HepG2 (cell line): ENCODE results near the gene ONECUT3. TPM values are rescaled to one million over a fixed set of nuclear protein-coding genes. Genes with fewer than 3 reads are reported as not detected.

Source experiments
- ATAC-seq: fragments of 200-7000 bp; cut with Tn5 transposase; 3 replicates; pipeline ENCODE4 v1.9.1; 2020; ENCODE audit warnings: mild to moderate bottlenecking, moderate library complexity
- BruUV-seq: library from RNA; stranded (reverse); fragments of 400-500 nt; replicated peaks from 2 replicates; lab custom pipeline; 2021; lab: Mats Ljungman, UMichigan
- CTCF ChIA-PET: fragments of 300-600 bp; formaldehyde crosslinking; extraction: SDS; loops from one replicate; lab custom pipeline; 2021; ENCODE audit warnings: low total read pairs, inconsistent platforms, low intra/inter-chr PET ratio; lab: Yijun Ruan, JAX
- POLR2A ChIA-PET: fragments of 350-600 bp; sonication (Branson Sonifier 250); formaldehyde crosslinking; loops from one replicate; lab custom pipeline; 2020; ENCODE audit warnings: antibody characterized with exemption, inconsistent platforms; lab: Yijun Ruan, JAX
- DNase-seq: peaks from one replicate; pipeline ENCODE4 v3.0.0-alpha.2; 2015; ENCODE audit warnings: low spot score
- FAIRE-seq: peaks from 3 replicates; lab custom pipeline; 2011; peaks lifted over from hg19 to GRCh38; lab: Jason Lieb, UNC
- H2AFZ ChIP-seq: one replicate; pipeline ENCODE4 v1.6.1; 2011; ENCODE audit warnings: low read length, inconsistent platforms
- H3K27ac ChIP-seq: fragments of 300-600 bp; 3 replicates; pipeline ENCODE4 v1.8.0; 2011; ENCODE audit warnings: mixed run types, mild to moderate bottlenecking, mixed read lengths, low read length, inconsistent platforms; ENCODE audit not compliant: insufficient read depth; ENCODE audit errors: extremely low read length
- H3K27me3 ChIP-seq, 2 experiments: fragments of 200-600 bp in 1 of 2; 2 replicates in 1 of 2; 3 replicates in 1 of 2; pipeline versions ENCODE4 v1.6.0 to v1.8.0; 2011; ENCODE audit warnings: low read length in 2 of 2, mild to moderate bottlenecking in 2 of 2, moderate library complexity in 2 of 2, inconsistent platforms in 1 of 2; ENCODE audit not compliant: insufficient read depth in 2 of 2, control insufficient read depth in 1 of 2
- H3K36me3 ChIP-seq, 2 experiments: fragments of 200-600 bp in 1 of 2; replicated peaks in 1 of 2; 2 replicates in 1 of 2; 3 replicates in 1 of 2; pipeline versions ENCODE4 v1.5.1 to v1.8.0; 2011; ENCODE audit warnings: low read length in 2 of 2, inconsistent platforms in 1 of 2; ENCODE audit not compliant: insufficient read depth in 2 of 2, control insufficient read depth in 1 of 2
- H3K4me1 ChIP-seq: 2 replicates; pipeline ENCODE4 v1.5.1; 2012; ENCODE audit warnings: low read length, inconsistent platforms; ENCODE audit not compliant: insufficient read depth
- H3K4me2 ChIP-seq: 2 replicates; pipeline ENCODE4 v1.6.0; 2011; ENCODE audit warnings: low read depth, low read length, inconsistent platforms
- H3K4me3 ChIP-seq, 3 experiments: fragments of 200-600 bp in 1 of 3; sonication (generic), shearing (Covaris generic) in 1 of 3; replicated peaks in 1 of 3; 2 replicates each; pipeline ENCODE4 v1.5.1; 2011 to 2016; ENCODE audit warnings: low read length in 3 of 3, inconsistent platforms in 2 of 3, low read depth in 2 of 3, mild to moderate bottlenecking in 2 of 3, control low read depth in 1 of 3, mixed read lengths in 1 of 3; ENCODE audit not compliant: insufficient read depth in 1 of 3
- H3K79me2 ChIP-seq: one replicate; pipeline ENCODE4 v1.6.1; 2011; ENCODE audit warnings: low read length, inconsistent platforms; ENCODE audit not compliant: insufficient read depth
- H3K9ac ChIP-seq: 2 replicates; pipeline ENCODE4 v1.6.0; 2011; ENCODE audit warnings: mild to moderate bottlenecking, low read depth, low read length, inconsistent platforms; ENCODE audit not compliant: insufficient read depth
- H3K9me3 ChIP-seq: 2 replicates; pipeline ENCODE4 v1.5.1; 2012; ENCODE audit warnings: mild to moderate bottlenecking, low read length
- H4K20me1 ChIP-seq: 2 replicates; pipeline ENCODE4 v1.6.0; 2011; ENCODE audit warnings: inconsistent platforms, mild to moderate bottlenecking, low read length, moderate library complexity; ENCODE audit not compliant: insufficient read depth
- EZH2 ChIP-seq: conservative IDR thresholded peaks from 2 replicates; pipeline ENCODE4 v1.6.1; 2012; ENCODE audit warnings: mild to moderate bottlenecking, low read depth, low read length, moderate library complexity
- FOXP4 ChIP-seq: sonication (generic); formaldehyde crosslinking; IDR thresholded peaks from 2 replicates; pipeline ENCODE4 v1.4.0; 2020; ENCODE audit warnings: missing genetic modification reagents
- HIC2 ChIP-seq: sonication (generic); formaldehyde crosslinking; IDR thresholded peaks from 2 replicates; pipeline ENCODE4 v1.9.0; 2022; ENCODE audit warnings: low read depth, missing genetic modification reagents
- MBNL3 ChIP-seq: fragments of 250-450 bp; sonication (Bioruptor Pico); conservative IDR thresholded peaks from 2 replicates; pipeline ENCODE4 v1.8.0; 2022; ENCODE audit warnings: mild to moderate bottlenecking, inconsistent platforms
- ZNF33B ChIP-seq: sonication (generic); formaldehyde crosslinking; IDR thresholded peaks from 2 replicates; pipeline ENCODE4 v1.5.1; 2020; ENCODE audit warnings: mild to moderate bottlenecking, missing genetic modification reagents
- ZNF687 ChIP-seq: sonication (generic); formaldehyde crosslinking; IDR thresholded peaks from 2 replicates; pipeline ENCODE4 v1.5.1; 2020; ENCODE audit warnings: mild to moderate bottlenecking, missing genetic modification reagents, moderate library complexity
- ZNF883 ChIP-seq: sonication (generic); formaldehyde crosslinking; IDR thresholded peaks from 2 replicates; pipeline ENCODE4 v1.5.1; 2020; ENCODE audit warnings: mild to moderate bottlenecking, missing genetic modification reagents; ENCODE audit errors: not compliant biosample characterization
- WGBS: methylation state at CpG from one replicate; pipeline ENCODE4 v1.1.6; 2017; ENCODE audit warnings: low lambda C conversion rate; 5-methylcytosine and 5-hydroxymethylcytosine counted together
- in situ Hi-C: cut with HindIII; loops from 2 replicates; pipeline ENCODE4 v1.10.0; 2017; ENCODE audit warnings: low pct_unique_long_range_greater_than_20kb; ENCODE audit not compliant: extremely low pct_ligation_motif_present
- intact Hi-C: fragments of 100-400 bp; cut with micrococcal nuclease; formaldehyde crosslinking; loops from one replicate; pipeline ENCODE4 v1.10.0; 2022; ENCODE audit not compliant: unreplicated experiment
- polyA plus RNA-seq, 8 experiments: library from polyadenylated mRNA; depleted of rRNA in 3 of 8; stranded (reverse) in 7 of 8; unstranded in 1 of 8; fragments of >200 nt; fragmentation: Illumina TruSeq in 4 of 8; extraction: Trizol in 4 of 8; gene quantifications; 2 replicates each; pipeline versions ENCODE4 v1.2.1 to v1.2.3, GENCODE V29; 2011 to 2016; ENCODE audit warnings: low read depth in 4 of 8, missing spikeins in 1 of 8, mixed read lengths in 1 of 8; ENCODE audit not compliant: insufficient read depth in 1 of 8
- total RNA-seq, 5 experiments: library from RNA; depleted of rRNA; stranded (reverse); fragments of >200 nt; fragmentation: Illumina TruSeq; extraction: Trizol; gene quantifications; 2 replicates each; pipeline ENCODE4 v1.2.3, GENCODE V29; 2016; ENCODE audit warnings: low read depth in 1 of 5

Gene ONECUT3
- total and polyA plus RNA-seq, 2 of the 13 experiments (the other 11 are each of a cell fraction or from before 2014, with no cell fraction given): under 0.01 TPM; not detected in 1

- Histone ChIP-seq H2AFZ (no peak overlapping the region), H4K20me1 (0 out of 2 replicates have a peak, but pooled peaks cover 2% of the 10 kb centered on the region), H3K4me3 (no peak overlapping the region), H3K9me3 (no peaks in the 10 kb centered on the region), H3K27ac (no peak overlapping the region), H3K27me3 (peaks cover 16 to 77% of the 10 kb centered on the region in 2 experiments), H3K4me2 (no peak overlapping the region), H3K79me2 (no peaks in the 10 kb centered on the region), H3K4me1 (no peaks in the 10 kb centered on the region), H3K36me3 (no peaks in the 10 kb centered on the region), H3K9ac (no peak overlapping the region)
- POLR2A ChIA-PET: no interaction called here
- BruUV-seq: no TSS peak
- no peak for DNase-seq
- in situ Hi-C loops (no loop called here), intact Hi-C loops (no loop called here)
- CTCF ChIA-PET: no interaction called here
- WGBS: 8% methylated on average over 46 of the region's 86 CpGs
- no peak for ATAC-seq
- TF ChIP-seq ZNF883 (CRISPR knock-in tag): no peak
- peak; percentile 21; the same call in 1 of the 2 replicates for TF ChIP-seq ZNF687
- FAIRE-seq: no peak
Measured at GRCh38 chr19:1757468-1758230, 4.3 kb downstream of the ONECUT3 start.

GRCh38 chr19:1758231-1758577, 4.9 kb downstream of the ONECUT3 start:
- ChIA-PET CTCF (no interaction called here), POLR2A (no interaction called here)
- FAIRE-seq (no peak), DNase-seq (no peak), ATAC-seq (no peak)
- 0 out of 2 replicates have a peak, but pooled peaks cover 2% of the 10 kb centered on the region for H4K20me1 ChIP-seq
- intact Hi-C loops (no loop called here), in situ Hi-C loops (no loop called here)
- H3K4me2 ChIP-seq: no peak overlapping the region
- no peak overlapping the region for H2AFZ ChIP-seq
- H3K36me3 ChIP-seq: no peaks in the 10 kb centered on the region
- H3K9me3 ChIP-seq: no peaks in the 10 kb centered on the region
- H3K27ac ChIP-seq: no peak overlapping the region
- BruUV-seq: no TSS peak
- H3K4me3 ChIP-seq: no peak overlapping the region
- H3K27me3 ChIP-seq: peaks cover 16 to 78% of the 10 kb centered on the region in 2 experiments
- 16% methylated on average over 3 of the region's 10 CpGs for WGBS
- H3K4me1 ChIP-seq: no peaks in the 10 kb centered on the region
- no peak overlapping the region for H3K9ac ChIP-seq
- H3K79me2 ChIP-seq: no peaks in the 10 kb centered on the region
- no peak for TF ChIP-seq ZNF33B
- no peak for TF ChIP-seq HIC2 (CRISPR knock-in tag)
- TF ChIP-seq MBNL3 (CRISPR knock-in tag): no peak
- peak; percentile 27; the same call in 1 of the 2 replicates for TF ChIP-seq EZH2
- no peak for TF ChIP-seq FOXP4 (CRISPR knock-in tag)
